Left ventricle myocardium inferior (tissue), 1 donor: ENCODE data around the gene RNF39. TPM values are rescaled to one million over a fixed set of nuclear protein-coding genes. Genes with fewer than 3 reads are reported as not detected.

Source experiments
- DNase-seq: peaks from one replicate; pipeline ENCODE4 v3.0.0-alpha.2; 2020
- H3K27ac ChIP-seq: fragments of 200-600 bp; replicated peaks from 2 replicates; pipeline ENCODE4 v1.8.0; 2021
- H3K27me3 ChIP-seq: fragments of 200-600 bp; 2 replicates; pipeline ENCODE4 v1.8.0; 2021; ENCODE audit warnings: low read depth
- H3K36me3 ChIP-seq: fragments of 200-600 bp; 2 replicates; pipeline ENCODE4 v1.8.0; 2021
- H3K4me1 ChIP-seq: fragments of 200-600 bp; 2 replicates; pipeline ENCODE4 v1.8.0; 2021
- H3K4me3 ChIP-seq: fragments of 200-600 bp; 2 replicates; pipeline ENCODE4 v1.8.0; 2021; ENCODE audit warnings: mild to moderate bottlenecking, moderate library complexity
- H3K9me3 ChIP-seq: fragments of 200-600 bp; replicated peaks from 2 replicates; pipeline ENCODE4 v1.8.0; 2021
- CTCF ChIP-seq: fragments of 200-600 bp; IDR thresholded peaks from 2 replicates; pipeline ENCODE4 v1.8.0; 2021; ENCODE audit warnings: antibody characterized with exemption, mild to moderate bottlenecking, borderline replicate concordance
- intact Hi-C: fragments of 100-400 bp; cut with micrococcal nuclease; formaldehyde crosslinking; loops from one replicate; pipeline ENCODE4 v1.11.0; 2022
- total RNA-seq: library from RNA; stranded (reverse); fragmentation: NEBNext Ultra II Directional; extraction: Animal tissue kit (Norgen Biotek cat#: 25700); gene quantifications from one replicate; pipeline ENCODE4 v1.2.1, GENCODE V29; 2021
- donor health status: DM: no; HTN: yes; CAD: no; lungs with severe emphysema.

Gene RNF39
- total RNA-seq, 1 donor from 2014 or later: not detected

DNA sequence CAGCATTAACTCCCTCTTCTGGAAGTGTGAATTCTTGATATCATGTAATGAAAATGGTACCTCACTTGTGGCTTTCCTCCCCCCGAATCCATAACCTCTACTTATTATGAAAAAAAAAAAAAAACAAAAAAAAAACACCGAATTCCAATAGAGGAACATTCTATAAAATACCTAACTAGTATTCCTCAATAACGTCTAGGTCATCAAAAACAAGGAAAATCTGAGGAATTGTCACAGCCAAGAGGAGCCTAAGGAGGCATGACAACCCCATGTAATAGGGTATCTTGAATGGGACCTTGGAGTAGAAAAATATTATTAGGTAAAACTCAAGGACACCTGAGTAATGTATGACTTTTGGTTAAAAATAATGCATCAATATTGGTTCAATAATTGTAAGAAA, 53.4 kb downstream of the RNF39 start:
- peaks cover 18% of the 10 kb centered on the region for H3K36me3 ChIP-seq
- H3K4me3 ChIP-seq: no peak overlapping the region
- H3K4me1 ChIP-seq: no peaks in the 10 kb centered on the region
- no peak for DNase-seq
- H3K27me3 ChIP-seq: no peaks in the 10 kb centered on the region
- intact Hi-C loops: no loop called here
- H3K9me3 ChIP-seq: no peaks in the 10 kb centered on the region
- H3K27ac ChIP-seq: no peak overlapping the region
- no peak for TF ChIP-seq CTCF

DNA sequence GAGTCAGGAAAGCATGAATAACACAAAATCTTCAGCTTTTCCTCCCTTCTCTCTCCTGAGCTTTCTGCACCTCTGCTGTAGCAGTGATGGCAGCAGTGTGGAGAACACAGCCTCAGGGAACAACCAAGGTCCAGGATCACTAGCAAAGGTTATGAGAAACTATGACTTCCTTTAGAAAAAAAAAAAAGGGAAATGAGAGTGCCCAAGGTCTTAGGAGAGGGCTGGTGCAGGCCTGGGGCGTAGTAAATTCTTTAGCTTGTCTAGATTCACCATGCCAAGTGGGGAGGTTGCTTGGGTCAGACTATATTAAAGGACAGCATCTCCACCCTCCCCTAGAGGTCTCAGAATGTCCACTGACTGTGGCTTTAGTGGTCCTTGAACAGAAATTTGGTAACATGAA, 54.9 kb downstream of the RNF39 start:
- no peak for TF ChIP-seq CTCF
- intact Hi-C loops: no loop called here
- H3K27ac ChIP-seq: no peak overlapping the region
- no peaks in the 10 kb centered on the region for H3K9me3 ChIP-seq
- no peak overlapping the region for H3K4me3 ChIP-seq
- H3K27me3 ChIP-seq: no peaks in the 10 kb centered on the region
- peaks cover 18% of the 10 kb centered on the region for H3K36me3 ChIP-seq
- DNase-seq: no peak
- no peaks in the 10 kb centered on the region for H3K4me1 ChIP-seq

Other genes with a start within 250 kb of the RNF39 start
- gene HLA-G, start 247.9 kb downstream of the RNF39 start, total RNA-seq: not detected
- gene HLA-A, start 133.2 kb downstream of the RNF39 start, total RNA-seq: 252 TPM
- gene POLR1H, start 14.5 kb downstream of the RNF39 start, total RNA-seq: 17.5 TPM
- gene PPP1R11, start 8.6 kb downstream of the RNF39 start, total RNA-seq: 45.3 TPM
- gene TRIM31, start 37.3 kb upstream of the RNF39 start, total RNA-seq: not detected
- gene TRIM40, start 60.4 kb upstream of the RNF39 start, total RNA-seq: not detected
- gene TRIM10, start 85.4 kb upstream of the RNF39 start, total RNA-seq: not detected
- not detected for gene TRIM15, start 87.8 kb upstream of the RNF39 start, total RNA-seq
- 19.9 TPM for gene TRIM26, start 137.6 kb upstream of the RNF39 start, total RNA-seq